Adrenal gland (tissue), 5 donors: ENCODE data around the gene ZNF511.

Experiments used
- POLR2A ChIP-seq, 2 donors: fragments of 450-650 bp; IDR thresholded peaks; one replicate each; pipeline ENCODE4 v1.6.1; 2017; ENCODE audit warnings: antibody characterized with exemption in 2 of 2, mild to moderate bottlenecking in 2 of 2, moderate library complexity in 1 of 2
- TF ChIP-seq, protein P1 (sequence below), 6 experiments: fragments of 450-650 bp in 4 of 6; fragments of 200-600 bp in 2 of 6; sonication (generic) in 1 of 6; IDR thresholded peaks; 1 replicate in 5 of 6; 2 replicates in 1 of 6; pipeline versions ENCODE4 v1.5.1 to v1.8.0; 2016 to 2021; ENCODE audit warnings: antibody characterized with exemption in 6 of 6, mild to moderate bottlenecking in 2 of 6, moderate library complexity in 1 of 6
- donor health status: DM: no; HTN: no; CAD: no.

DNA sequence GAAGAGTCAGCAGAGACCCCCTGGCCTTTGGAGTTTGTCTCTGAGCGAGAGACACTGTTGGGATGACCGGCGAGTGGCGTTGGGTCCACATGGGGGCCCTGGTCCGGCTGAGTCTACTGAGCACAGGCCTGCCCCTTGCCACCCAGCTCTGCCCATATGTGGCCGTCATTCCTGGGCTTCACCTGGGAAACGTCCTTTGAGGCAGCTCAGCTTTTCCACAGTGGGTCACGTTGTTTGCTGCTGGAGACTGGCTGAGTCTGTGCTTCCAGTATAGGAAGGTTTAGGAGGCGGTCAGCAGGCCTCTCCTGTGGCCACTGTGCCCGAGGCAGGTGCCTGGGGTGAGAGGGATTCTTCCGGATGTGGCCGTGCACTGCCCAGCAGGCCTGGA lies 49.1 kb upstream of the ZNF511 start:
- no peak for TF ChIP-seq POLR2A (IDR thresholded peaks at IDR 0.05)
- TF ChIP-seq, protein P1, sequence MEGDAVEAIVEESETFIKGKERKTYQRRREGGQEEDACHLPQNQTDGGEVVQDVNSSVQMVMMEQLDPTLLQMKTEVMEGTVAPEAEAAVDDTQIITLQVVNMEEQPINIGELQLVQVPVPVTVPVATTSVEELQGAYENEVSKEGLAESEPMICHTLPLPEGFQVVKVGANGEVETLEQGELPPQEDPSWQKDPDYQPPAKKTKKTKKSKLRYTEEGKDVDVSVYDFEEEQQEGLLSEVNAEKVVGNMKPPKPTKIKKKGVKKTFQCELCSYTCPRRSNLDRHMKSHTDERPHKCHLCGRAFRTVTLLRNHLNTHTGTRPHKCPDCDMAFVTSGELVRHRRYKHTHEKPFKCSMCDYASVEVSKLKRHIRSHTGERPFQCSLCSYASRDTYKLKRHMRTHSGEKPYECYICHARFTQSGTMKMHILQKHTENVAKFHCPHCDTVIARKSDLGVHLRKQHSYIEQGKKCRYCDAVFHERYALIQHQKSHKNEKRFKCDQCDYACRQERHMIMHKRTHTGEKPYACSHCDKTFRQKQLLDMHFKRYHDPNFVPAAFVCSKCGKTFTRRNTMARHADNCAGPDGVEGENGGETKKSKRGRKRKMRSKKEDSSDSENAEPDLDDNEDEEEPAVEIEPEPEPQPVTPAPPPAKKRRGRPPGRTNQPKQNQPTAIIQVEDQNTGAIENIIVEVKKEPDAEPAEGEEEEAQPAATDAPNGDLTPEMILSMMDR (IDR thresholded peaks at IDR 0.05) = no peak
